GM12872 (cell line): Measurements from ENCODE around the gene YIPF6.

Experiments used
- TF ChIP-seq, protein P1 (sequence below): IDR thresholded peaks from 3 replicates; pipeline ENCODE4 v1.5.1; 2011; ENCODE audit warnings: low read depth, mild to moderate bottlenecking, low read length, moderate library complexity; ENCODE audit not compliant: insufficient read depth

Gene YIPF6

DNA sequence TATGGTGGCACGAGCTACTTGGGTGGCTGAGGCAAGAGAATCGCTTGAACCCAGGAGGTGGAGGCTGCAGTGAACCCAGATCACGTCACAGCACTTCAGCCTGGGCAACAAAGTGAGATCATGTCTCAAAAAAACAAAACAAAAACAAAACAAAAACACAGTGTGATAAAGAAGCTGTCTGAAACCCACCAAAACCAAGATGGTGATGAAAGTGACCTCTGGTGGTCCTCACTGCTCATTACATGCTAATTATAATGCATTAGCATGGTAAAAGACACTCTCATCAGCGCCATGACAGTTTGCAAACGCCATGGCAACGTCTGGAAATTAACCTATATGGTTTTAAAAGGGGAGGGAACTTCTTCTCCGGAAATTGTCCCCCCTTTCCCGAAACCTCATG, 36.2 kb upstream of the YIPF6 start:
- TF ChIP-seq, protein P1, sequence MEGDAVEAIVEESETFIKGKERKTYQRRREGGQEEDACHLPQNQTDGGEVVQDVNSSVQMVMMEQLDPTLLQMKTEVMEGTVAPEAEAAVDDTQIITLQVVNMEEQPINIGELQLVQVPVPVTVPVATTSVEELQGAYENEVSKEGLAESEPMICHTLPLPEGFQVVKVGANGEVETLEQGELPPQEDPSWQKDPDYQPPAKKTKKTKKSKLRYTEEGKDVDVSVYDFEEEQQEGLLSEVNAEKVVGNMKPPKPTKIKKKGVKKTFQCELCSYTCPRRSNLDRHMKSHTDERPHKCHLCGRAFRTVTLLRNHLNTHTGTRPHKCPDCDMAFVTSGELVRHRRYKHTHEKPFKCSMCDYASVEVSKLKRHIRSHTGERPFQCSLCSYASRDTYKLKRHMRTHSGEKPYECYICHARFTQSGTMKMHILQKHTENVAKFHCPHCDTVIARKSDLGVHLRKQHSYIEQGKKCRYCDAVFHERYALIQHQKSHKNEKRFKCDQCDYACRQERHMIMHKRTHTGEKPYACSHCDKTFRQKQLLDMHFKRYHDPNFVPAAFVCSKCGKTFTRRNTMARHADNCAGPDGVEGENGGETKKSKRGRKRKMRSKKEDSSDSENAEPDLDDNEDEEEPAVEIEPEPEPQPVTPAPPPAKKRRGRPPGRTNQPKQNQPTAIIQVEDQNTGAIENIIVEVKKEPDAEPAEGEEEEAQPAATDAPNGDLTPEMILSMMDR, result peak; percentile 53

DNA sequence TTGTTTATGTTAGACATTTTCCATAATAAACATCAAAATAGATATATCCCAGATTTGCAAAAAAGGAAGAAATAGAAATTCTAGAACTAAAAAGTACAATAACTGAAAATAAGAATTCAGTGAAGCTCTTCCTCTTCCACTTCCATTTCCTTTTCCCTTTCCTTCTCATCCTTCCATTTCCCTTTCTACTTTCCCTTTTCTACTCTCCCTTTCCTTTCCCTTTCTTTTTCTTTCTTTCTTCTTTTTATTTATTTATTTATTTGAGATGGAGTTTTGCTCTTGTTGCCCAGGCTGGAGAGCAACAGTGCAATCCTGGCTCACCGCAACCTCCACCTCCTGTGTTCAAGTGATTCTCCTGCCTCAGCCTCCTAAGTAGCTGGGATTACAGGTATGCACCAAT, 35.0 kb upstream of the YIPF6 start:
- TF ChIP-seq, protein P1, result no peak

DNA sequence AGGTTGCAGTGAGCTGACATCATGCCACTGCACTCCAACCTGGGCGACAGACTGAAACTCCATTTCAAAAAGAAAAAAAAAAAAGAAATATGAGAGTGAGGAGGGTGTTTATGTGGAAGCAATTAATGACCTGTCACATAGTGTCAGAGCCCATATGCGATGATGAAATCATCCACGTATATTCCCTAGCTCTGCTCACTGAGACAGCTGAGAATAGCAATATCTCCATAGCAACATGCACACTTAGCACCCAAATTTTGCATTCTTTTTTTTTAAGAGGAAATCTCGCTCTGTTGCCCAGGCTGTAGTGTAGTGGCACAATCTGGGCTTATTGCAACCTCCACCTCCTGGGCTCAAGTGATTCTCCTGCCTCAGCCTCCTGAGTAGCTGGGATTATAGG, 34.1 kb upstream of the YIPF6 start:
- TF ChIP-seq, protein P1, result no peak

DNA sequence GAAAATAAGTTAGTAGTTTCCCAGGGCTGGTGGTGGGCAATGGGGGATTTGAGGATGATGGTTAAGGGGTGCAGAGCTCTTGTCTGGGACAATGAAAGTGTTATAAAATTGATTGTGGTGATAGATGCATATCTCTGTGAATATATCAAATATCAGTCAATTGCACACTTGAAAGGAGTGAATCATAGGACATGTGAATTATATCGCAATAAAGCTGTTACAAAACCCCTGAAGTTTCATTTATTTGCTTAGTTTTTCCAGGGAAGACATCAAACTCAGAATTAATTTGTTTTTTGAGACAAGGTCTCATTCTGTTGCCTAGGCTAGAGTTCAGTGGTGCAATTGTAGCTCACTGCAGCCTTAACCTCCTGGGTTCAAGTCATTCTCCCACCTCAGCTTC, 17.9 kb upstream of the YIPF6 start:
- TF ChIP-seq, protein P1, result no peak

GRCh38 chrX:68487254-68487653, 11.6 kb upstream of the YIPF6 start:
- TF ChIP-seq, protein P1, result no peak

GRCh38 chrX:68487924-68488323, 10.9 kb upstream of the YIPF6 start:
- TF ChIP-seq, protein P1, result no peak

DNA sequence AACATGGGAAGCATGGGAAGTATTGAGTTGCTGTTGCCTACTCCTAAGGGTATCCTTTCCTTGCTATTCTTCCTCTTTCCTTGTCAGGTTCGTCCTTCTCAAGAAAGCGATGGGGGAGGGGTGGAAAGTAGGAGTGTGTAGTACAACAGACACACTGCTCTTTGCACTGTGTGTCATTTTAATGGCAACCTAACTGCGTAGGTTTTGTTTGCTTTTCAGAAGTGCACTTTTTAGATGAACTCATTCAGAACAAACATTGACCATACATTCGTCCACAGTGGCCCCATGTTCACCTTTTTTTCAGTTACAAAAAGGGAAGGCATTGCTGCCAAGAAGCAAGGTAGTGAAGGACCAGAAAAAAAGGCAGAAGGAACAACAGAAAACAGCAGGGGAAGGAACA, 10.2 kb upstream of the YIPF6 start:
- TF ChIP-seq, protein P1, result no peak

- TF ChIP-seq, protein P1, result peak; percentile 23; the same call in 1 of the 3 replicates
Observed at GRCh38 chrX:68490644-68491043, 8.2 kb upstream of the YIPF6 start.
